ENCODE measurements around the gene SLC35A5. TPM values are rescaled to one million over a fixed set of nuclear protein-coding genes. Genes with fewer than 3 reads are reported as not detected.
A peak's percentile ranks its signal among the peaks of the same experiment; 100 is the strongest.

Gene SLC35A5
- total RNA-seq, 2 donors from 2014 or later = 39.9 to 43.2 TPM

GRCh38 chr3:112627919-112628466 is 66.1 kb downstream of the SLC35A5 start:
- 96 to 100% methylated on average over 1 of the region's 1 CpG for WGBS, 2 experiments (ENCODE audit: insufficient coverage in 1 of 2, insufficient read length in 1 of 2)
- Mint-ChIP-seq H3K4me1 (peaks cover 16% of the 10 kb centered on the region), H3K4me3 (no peak overlapping the region), H3K36me3 (ENCODE audit: low read depth) (no peaks in the 10 kb centered on the region), H3K9me3 (no peaks in the 10 kb centered on the region), H3K27ac (no peak overlapping the region), H3K27me3 (ENCODE audit: insufficient read depth) (no peaks in the 10 kb centered on the region)
- no peaks in the 10 kb centered on the region for H3K9me3 ChIP-seq (ENCODE audit: control insufficient read depth, low read length)
- H3K4me1 ChIP-seq (ENCODE audit: control insufficient read depth, insufficient read depth, low read length) = peaks cover 8% of the 10 kb centered on the region
- no peak overlapping the region for H3K27ac ChIP-seq (ENCODE audit: low read depth, low read length)
- no peak for DNase-seq
- H3K4me3 ChIP-seq (ENCODE audit: low read length) = no peak overlapping the region
- H3K27me3 ChIP-seq (ENCODE audit: control insufficient read depth, insufficient read depth, low read length, poor library complexity, severe bottlenecking) = no peaks in the 10 kb centered on the region
- no peak overlapping the region for H3K9ac ChIP-seq (ENCODE audit: extremely low read depth, low read length, poor library complexity, severe bottlenecking)
- TF ChIP-seq, protein P1, sequence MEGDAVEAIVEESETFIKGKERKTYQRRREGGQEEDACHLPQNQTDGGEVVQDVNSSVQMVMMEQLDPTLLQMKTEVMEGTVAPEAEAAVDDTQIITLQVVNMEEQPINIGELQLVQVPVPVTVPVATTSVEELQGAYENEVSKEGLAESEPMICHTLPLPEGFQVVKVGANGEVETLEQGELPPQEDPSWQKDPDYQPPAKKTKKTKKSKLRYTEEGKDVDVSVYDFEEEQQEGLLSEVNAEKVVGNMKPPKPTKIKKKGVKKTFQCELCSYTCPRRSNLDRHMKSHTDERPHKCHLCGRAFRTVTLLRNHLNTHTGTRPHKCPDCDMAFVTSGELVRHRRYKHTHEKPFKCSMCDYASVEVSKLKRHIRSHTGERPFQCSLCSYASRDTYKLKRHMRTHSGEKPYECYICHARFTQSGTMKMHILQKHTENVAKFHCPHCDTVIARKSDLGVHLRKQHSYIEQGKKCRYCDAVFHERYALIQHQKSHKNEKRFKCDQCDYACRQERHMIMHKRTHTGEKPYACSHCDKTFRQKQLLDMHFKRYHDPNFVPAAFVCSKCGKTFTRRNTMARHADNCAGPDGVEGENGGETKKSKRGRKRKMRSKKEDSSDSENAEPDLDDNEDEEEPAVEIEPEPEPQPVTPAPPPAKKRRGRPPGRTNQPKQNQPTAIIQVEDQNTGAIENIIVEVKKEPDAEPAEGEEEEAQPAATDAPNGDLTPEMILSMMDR (conservative IDR thresholded peaks at IDR 0.05) = no peak
- no peaks in the 10 kb centered on the region for H3K36me3 ChIP-seq (ENCODE audit: control insufficient read depth, insufficient read depth, low read length)

DNA sequence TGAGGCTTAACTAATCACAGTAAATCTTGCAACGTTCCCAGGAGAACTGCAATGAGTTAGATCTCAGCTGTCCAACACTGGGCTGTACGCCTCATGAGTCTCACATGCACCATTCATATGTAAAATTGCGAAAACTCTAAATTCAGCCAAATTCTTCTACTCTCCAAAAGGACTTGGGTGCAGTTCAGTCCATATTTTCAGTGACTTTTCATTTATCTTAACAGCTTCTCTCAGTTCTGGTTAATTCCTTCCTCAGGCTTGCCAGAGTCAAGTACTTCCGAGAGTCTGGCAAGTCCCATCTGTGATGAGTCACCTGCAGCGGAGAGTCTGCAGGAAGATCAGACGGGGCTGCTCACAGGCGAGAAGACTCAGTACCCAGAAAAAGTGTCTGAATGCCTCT is 67.6 kb downstream of the SLC35A5 start:
- H3K4me1 Mint-ChIP-seq = peaks cover 21% of the 10 kb centered on the region
- H3K4me3 Mint-ChIP-seq = no peak overlapping the region
- WGBS, 2 experiments (ENCODE audit: insufficient coverage in 1 of 2, insufficient read length in 1 of 2) = 69 to 75% methylated on average over 4 to 7 of the region's 7 CpGs
- Histone ChIP-seq H3K4me1 (ENCODE audit: control insufficient read depth, insufficient read depth, low read length) (peaks cover 5% of the 10 kb centered on the region), H3K9ac (ENCODE audit: extremely low read depth, low read length, poor library complexity, severe bottlenecking) (no peak overlapping the region), H3K27me3 (ENCODE audit: control insufficient read depth, insufficient read depth, low read length, poor library complexity, severe bottlenecking) (no peaks in the 10 kb centered on the region), H3K27ac (ENCODE audit: low read depth, low read length) (no peak overlapping the region), H3K4me3 (ENCODE audit: low read length) (no peak overlapping the region), H3K36me3 (ENCODE audit: control insufficient read depth, insufficient read depth, low read length) (no peaks in the 10 kb centered on the region), H3K9me3 (ENCODE audit: control insufficient read depth, low read length) (no peaks in the 10 kb centered on the region)
- H3K27ac Mint-ChIP-seq = no peak overlapping the region
- no peaks in the 10 kb centered on the region for H3K27me3 Mint-ChIP-seq (ENCODE audit: insufficient read depth)
- H3K36me3 Mint-ChIP-seq (ENCODE audit: low read depth) = no peaks in the 10 kb centered on the region
- TF ChIP-seq, protein P1 (conservative IDR thresholded peaks at IDR 0.05) = no peak
- no peaks in the 10 kb centered on the region for H3K9me3 Mint-ChIP-seq
- peak; percentile 75 for DNase-seq

DNA sequence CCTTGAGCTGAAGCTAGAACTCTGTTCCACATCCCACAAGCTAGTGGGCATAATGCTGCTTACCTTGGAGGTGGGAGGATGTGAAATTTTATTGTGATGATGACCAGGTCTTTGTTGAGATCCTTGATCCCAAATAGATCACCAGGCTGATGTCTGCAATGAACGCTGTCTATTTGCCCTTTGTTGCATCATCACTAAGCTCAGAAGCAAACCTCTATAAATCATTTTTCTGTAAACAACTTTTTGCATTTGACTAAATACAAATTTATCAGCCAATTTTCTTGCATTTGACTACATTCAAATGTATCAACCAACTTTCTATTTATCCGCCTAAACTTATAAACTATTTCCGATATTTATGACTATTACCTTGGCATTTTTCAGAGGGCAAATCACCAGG is 69.4 kb downstream of the SLC35A5 start:
- no peaks in the 10 kb centered on the region for H3K27me3 ChIP-seq (ENCODE audit: control insufficient read depth, insufficient read depth, low read length, poor library complexity, severe bottlenecking)
- H3K9me3 ChIP-seq (ENCODE audit: control insufficient read depth, low read length) = no peaks in the 10 kb centered on the region
- peaks cover 21% of the 10 kb centered on the region for H3K4me1 Mint-ChIP-seq
- no peak overlapping the region for H3K4me3 ChIP-seq (ENCODE audit: low read length)
- H3K4me1 ChIP-seq (ENCODE audit: control insufficient read depth, insufficient read depth, low read length) = peaks cover 5% of the 10 kb centered on the region
- 89 to 93% methylated on average over 3 of the region's 3 CpGs for WGBS, 2 experiments (ENCODE audit: insufficient coverage in 1 of 2, insufficient read length in 1 of 2)
- no peaks in the 10 kb centered on the region for H3K36me3 ChIP-seq (ENCODE audit: control insufficient read depth, insufficient read depth, low read length)
- no peaks in the 10 kb centered on the region for H3K27me3 Mint-ChIP-seq (ENCODE audit: insufficient read depth)
- H3K27ac ChIP-seq (ENCODE audit: low read depth, low read length) = no peak overlapping the region
- DNase-seq = no peak
- no peak overlapping the region for H3K4me3 Mint-ChIP-seq
- H3K27ac Mint-ChIP-seq = no peak overlapping the region
- H3K9me3 Mint-ChIP-seq = no peaks in the 10 kb centered on the region
- TF ChIP-seq, protein P1 (conservative IDR thresholded peaks at IDR 0.05) = no peak
- no peaks in the 10 kb centered on the region for H3K36me3 Mint-ChIP-seq (ENCODE audit: low read depth)
- no peak overlapping the region for H3K9ac ChIP-seq (ENCODE audit: extremely low read depth, low read length, poor library complexity, severe bottlenecking)
